Measurements from ENCODE around the gene TMEM176A.

- TF ChIP-seq POLR2AphosphoS5 (IDR thresholded peaks at IDR 0.05; ENCODE audit: low read depth, low read length) (no peak), POLR2A (IDR thresholded peaks at IDR 0.05; ENCODE audit: low read depth, low read length) (no peak), TAF1 (IDR thresholded peaks at IDR 0.05; ENCODE audit: borderline replicate concordance, low read depth, low read length) (no peak)
Measured at GRCh38 chr7:150814328-150815001, 13.9 kb downstream of the TMEM176A start.

Measured in GM12892 (cell line).